OCI-LY1 (cell line): Measurements from ENCODE around the gene PKD1.

Experiments used
- H2AFZ ChIP-seq: fragments of 200-600 bp; sonication (generic), shearing (Covaris generic); 2 replicates; pipeline ENCODE4 v1.6.0; 2014; ENCODE audit warnings: antibody characterized with exemption, mild to moderate bottlenecking, low read length
- H3F3A ChIP-seq: fragments of 200-600 bp; sonication (generic), shearing (Covaris generic); 2 replicates; pipeline ENCODE4 v1.6.0; 2014; ENCODE audit warnings: mild to moderate bottlenecking, antibody characterized with exemption, low read length, moderate library complexity; ENCODE audit not compliant: insufficient read depth
- H3K27ac ChIP-seq: fragments of 200-600 bp; sonication (generic); 2 replicates; pipeline ENCODE4 v1.5.1; 2014; ENCODE audit warnings: low read length, mixed run types, mild to moderate bottlenecking, low read depth; ENCODE audit not compliant: poor library complexity, severe bottlenecking
- H3K27me3 ChIP-seq: fragments of 200-600 bp; sonication (generic); 2 replicates; pipeline ENCODE4 v1.6.0; 2014; ENCODE audit warnings: antibody characterized with exemption, mild to moderate bottlenecking, low read length, moderate library complexity; ENCODE audit not compliant: insufficient read depth
- H3K36me3 ChIP-seq: fragments of 200-600 bp; sonication (generic); 2 replicates; pipeline ENCODE4 v1.6.1; 2014; ENCODE audit warnings: mild to moderate bottlenecking, antibody characterized with exemption, low read length, moderate library complexity, mixed read lengths; ENCODE audit not compliant: insufficient read depth
- H3K4me1 ChIP-seq: fragments of 200-600 bp; sonication (generic); 2 replicates; pipeline ENCODE4 v1.5.1; 2014; ENCODE audit warnings: mild to moderate bottlenecking, low read length, moderate library complexity; ENCODE audit not compliant: insufficient read depth, severe bottlenecking
- H3K4me2 ChIP-seq: fragments of 200-600 bp; sonication (generic), shearing (Covaris generic); 2 replicates; pipeline ENCODE4 v1.6.1; 2014; ENCODE audit warnings: low read length
- H3K4me3 ChIP-seq: fragments of 200-600 bp; sonication (generic); 2 replicates; pipeline ENCODE4 v1.5.1; 2014; ENCODE audit warnings: low read length, low read depth, mild to moderate bottlenecking, mixed read lengths; ENCODE audit not compliant: poor library complexity, severe bottlenecking
- H3K79me2 ChIP-seq: fragments of 200-600 bp; shearing (Covaris generic); 2 replicates; pipeline ENCODE4 v1.6.1; 2016; ENCODE audit warnings: mixed run types, low read length, mixed read lengths; ENCODE audit not compliant: insufficient read depth
- H3K9ac ChIP-seq: fragments of 200-600 bp; sonication (generic), shearing (Covaris generic); 2 replicates; pipeline ENCODE4 v1.6.1; 2014; ENCODE audit warnings: mild to moderate bottlenecking, low read length, mixed read lengths
- H3K9me2 ChIP-seq: fragments of 200-600 bp; sonication (generic), shearing (Covaris generic); 2 replicates; pipeline ENCODE4 v1.6.1; 2014; ENCODE audit warnings: low read depth, mild to moderate bottlenecking, low read length, mixed read lengths
- H3K9me3 ChIP-seq: fragments of 200-600 bp; shearing (Covaris generic); 2 replicates; pipeline ENCODE4 v1.6.1; 2014; ENCODE audit warnings: low read length, mixed read lengths
- H4K20me1 ChIP-seq: fragments of 200-600 bp; sonication (generic), shearing (Covaris generic); 2 replicates; pipeline ENCODE4 v1.6.0; 2016; ENCODE audit warnings: mild to moderate bottlenecking, low read length; ENCODE audit not compliant: insufficient read depth
- CTCF ChIP-seq: fragments of 200-600 bp; sonication (generic), shearing (Covaris generic); IDR thresholded peaks from 2 replicates; pipeline ENCODE4 v1.5.1; 2017; ENCODE audit warnings: mild to moderate bottlenecking, antibody characterized with exemption, low read length, moderate library complexity, mixed read lengths
- EZH2 ChIP-seq: fragments of 200-600 bp; sonication (generic), shearing (Covaris generic); IDR thresholded peaks from 2 replicates; pipeline ENCODE4 v1.8.0; 2017; ENCODE audit warnings: borderline replicate concordance, mixed run types, mild to moderate bottlenecking, antibody characterized with exemption, low read length, moderate library complexity, mixed read lengths

The PKD1 gene

GRCh38 chr16:2166263-2167067 is 30.8 kb upstream of the PKD1 start:
- Histone ChIP-seq H3K4me3 (no peak overlapping the region), H3F3A (no peaks in the 10 kb centered on the region), H2AFZ (no peak overlapping the region), H3K36me3 (peaks cover 37% of the 10 kb centered on the region), H3K4me1 (no peaks in the 10 kb centered on the region), H3K4me2 (no peak overlapping the region), H3K9me3 (no peaks in the 10 kb centered on the region), H3K27ac (no peak overlapping the region), H3K79me2 (no peaks in the 10 kb centered on the region), H3K9me2 (no peaks in the 10 kb centered on the region), H3K27me3 (no peaks in the 10 kb centered on the region), H4K20me1 (no peaks in the 10 kb centered on the region), H3K9ac (no peak overlapping the region)
- no peak for TF ChIP-seq CTCF
- TF ChIP-seq EZH2, result no peak

GRCh38 chr16:2165861-2166260 is 30.2 kb upstream of the PKD1 start:
- TF ChIP-seq CTCF, result no peak
- no peak for TF ChIP-seq EZH2
- no peaks in the 10 kb centered on the region for H3K27me3 ChIP-seq
- H3K9me2 ChIP-seq, result no peaks in the 10 kb centered on the region
- H4K20me1 ChIP-seq, result no peaks in the 10 kb centered on the region
- H3K4me2 ChIP-seq, result no peak overlapping the region
- peaks cover 37% of the 10 kb centered on the region for H3K36me3 ChIP-seq
- no peaks in the 10 kb centered on the region for H3K79me2 ChIP-seq
- H3F3A ChIP-seq, result no peaks in the 10 kb centered on the region
- H3K9ac ChIP-seq, result no peak overlapping the region
- no peak overlapping the region for H2AFZ ChIP-seq
- H3K4me1 ChIP-seq, result peaks cover 5% of the 10 kb centered on the region
- no peak overlapping the region for H3K27ac ChIP-seq
- no peak overlapping the region for H3K4me3 ChIP-seq
- H3K9me3 ChIP-seq, result no peaks in the 10 kb centered on the region

- no peaks in the 10 kb centered on the region for H4K20me1 ChIP-seq
- H3K27ac ChIP-seq, result no peak overlapping the region
- no peak overlapping the region for H3K4me2 ChIP-seq
- no peak overlapping the region for H2AFZ ChIP-seq
- no peaks in the 10 kb centered on the region for H3F3A ChIP-seq
- TF ChIP-seq EZH2 (no peak), CTCF (no peak)
- H3K4me1 ChIP-seq, result peaks cover 29% of the 10 kb centered on the region
- no peaks in the 10 kb centered on the region for H3K79me2 ChIP-seq
- no peaks in the 10 kb centered on the region for H3K9me2 ChIP-seq
- no peak overlapping the region for H3K9ac ChIP-seq
- no peaks in the 10 kb centered on the region for H3K9me3 ChIP-seq
- peaks cover 37% of the 10 kb centered on the region for H3K36me3 ChIP-seq
- H3K27me3 ChIP-seq, result no peaks in the 10 kb centered on the region
- H3K4me3 ChIP-seq, result no peak overlapping the region
Observed at GRCh38 chr16:2163211-2163881, 27.6 kb upstream of the PKD1 start.
